ENCODE data around the gene TNKS1BP1.
"Not testable (repeated sequence)": the region's sequence is repeated elsewhere in the genome, so short reads cannot be mapped to it uniquely, and the experiment has no call there.

Gene TNKS1BP1

DNA sequence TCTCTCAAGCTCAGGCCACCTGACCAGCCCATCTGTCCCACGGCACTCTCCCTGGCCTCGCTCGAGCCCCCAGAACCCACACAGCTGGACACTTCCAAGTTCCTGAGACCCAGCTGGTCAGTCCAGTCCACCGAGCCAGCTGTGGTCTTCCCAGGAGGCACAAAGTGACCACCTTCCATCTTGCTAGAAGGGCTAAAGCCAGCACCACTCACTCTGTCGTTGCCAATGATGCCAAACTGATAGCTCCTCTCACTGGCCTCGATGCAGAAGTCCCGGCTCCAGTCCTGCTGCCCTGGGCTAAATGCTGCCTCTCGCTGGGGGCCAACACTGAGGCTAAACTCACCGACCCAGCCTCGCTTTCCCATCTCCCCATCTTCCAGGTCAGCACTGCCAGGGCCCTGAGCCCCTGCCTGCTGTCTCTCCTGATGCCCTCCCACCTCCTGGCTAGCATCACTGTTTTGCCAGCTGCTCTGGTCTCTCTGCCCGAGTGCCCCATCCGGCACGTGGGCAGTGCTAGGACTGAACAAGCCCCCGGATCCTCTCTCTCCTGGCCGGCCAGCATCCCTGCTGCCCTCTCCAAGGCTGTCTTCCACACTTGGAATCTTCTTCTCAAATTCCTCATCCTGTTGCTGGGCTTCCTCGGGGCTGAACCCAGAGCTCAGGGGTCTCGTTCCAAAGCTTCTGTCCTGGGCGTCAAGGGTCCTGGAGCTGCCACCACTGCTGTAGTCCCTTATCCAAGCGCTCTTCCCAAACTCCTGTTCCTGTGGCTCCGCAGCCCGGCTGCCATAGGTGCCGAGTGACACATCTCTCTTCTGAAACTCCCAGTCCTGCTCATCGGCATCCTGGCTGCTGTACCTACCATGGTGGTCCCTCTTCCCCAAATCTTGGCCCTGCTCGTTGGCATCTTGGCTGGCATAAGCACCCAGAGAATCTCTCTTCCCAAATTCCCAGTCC, 15.4 kb downstream of the TNKS1BP1 start:
- no peak for ATAC-seq

- ATAC-seq = no peak
Measured at GRCh38 chr11:57308426-57309060, 16.2 kb downstream of the TNKS1BP1 start.

DNA sequence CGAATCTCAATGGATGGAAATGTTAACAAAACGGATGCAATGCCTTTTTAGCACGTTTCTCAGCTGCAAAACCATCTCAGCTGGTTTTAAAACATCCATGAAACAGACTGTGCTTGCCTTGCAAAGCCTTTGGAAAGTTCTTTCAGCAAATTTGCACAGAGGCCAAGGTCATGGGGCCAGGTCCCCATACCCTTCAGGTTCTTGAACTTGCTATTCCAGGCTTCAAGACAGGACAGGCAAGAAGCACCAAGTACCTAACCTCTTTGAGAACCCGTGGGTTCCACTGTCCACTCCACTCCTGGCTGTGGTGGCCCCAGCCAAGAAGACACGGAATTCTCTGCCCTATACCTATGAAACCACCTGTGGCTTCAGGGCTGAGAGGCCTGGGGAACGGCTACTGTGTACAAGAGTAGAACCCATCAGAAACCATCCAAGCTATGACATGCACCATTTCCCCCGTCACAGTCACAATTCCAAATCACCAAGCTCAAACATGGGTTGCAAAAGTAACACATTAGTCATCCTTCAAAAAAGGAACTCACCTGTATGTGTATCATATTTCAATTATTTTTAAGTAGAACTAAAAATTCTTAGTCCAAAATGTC, 17.0 kb downstream of the TNKS1BP1 start:
- no peak for ATAC-seq

DNA sequence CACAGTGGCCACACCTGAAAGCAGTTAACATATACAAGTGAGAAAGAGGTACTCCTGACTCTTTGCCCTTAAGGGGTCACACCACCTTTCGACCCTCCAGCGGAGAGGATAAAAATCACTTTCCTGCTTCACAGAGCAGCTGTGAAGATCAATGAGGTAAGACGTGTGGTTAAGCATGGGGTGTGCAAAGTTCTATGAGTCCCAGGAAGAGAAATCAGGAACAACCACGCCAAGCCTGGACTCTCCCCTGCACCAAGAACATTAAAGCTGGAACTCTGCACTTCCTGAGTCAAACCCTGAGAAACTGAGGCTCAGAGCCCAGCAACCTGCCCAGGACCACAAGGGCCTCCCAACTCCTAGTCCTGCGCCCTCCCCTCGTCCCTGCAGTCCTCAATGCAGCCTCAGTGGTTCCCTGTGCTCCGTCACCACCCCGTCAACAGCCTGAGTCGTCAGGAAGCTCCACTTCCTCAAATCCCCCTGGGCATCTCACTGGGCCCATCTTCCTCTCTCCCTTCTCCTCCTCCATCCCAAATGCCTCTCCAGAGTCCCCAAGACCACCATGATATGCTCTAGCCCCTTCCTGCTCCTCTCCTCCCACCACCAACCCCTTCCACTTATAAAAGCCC, 17.7 kb downstream of the TNKS1BP1 start:
- ATAC-seq = no peak

DNA sequence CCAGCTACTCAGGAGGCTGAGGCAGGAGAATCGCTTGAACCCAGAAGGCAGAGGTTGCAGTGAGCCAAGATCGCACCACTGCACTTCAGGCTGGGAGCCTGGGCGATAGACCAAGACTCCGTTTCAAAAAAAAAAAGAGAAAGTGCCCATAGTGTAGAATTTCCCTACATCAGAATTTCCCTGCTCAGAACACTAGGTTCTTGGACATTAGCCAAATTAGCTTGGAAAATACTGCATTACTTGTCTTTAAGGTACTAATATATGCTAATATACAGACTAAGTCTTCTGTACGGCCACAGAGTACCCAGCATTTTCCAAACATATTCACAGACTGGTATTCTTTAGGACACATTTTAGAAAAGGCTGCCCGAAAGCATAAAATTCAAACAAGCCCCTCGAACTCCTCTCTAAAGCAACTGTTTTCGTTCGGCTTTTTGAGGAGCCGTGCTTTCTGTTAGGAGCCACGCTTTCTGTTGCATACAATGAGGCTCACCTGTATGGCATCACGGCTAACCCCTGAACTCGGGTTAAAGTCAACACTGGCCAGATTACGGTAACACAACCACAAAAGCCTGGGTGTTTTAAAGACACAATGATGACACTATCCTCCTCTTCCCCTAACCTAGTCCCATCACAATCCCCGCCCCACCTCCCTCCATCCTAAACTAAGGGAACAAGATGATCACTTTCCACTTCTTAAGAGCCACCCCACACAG, 18.4 kb downstream of the TNKS1BP1 start:
- ATAC-seq = no peak

GRCh38 chr11:57305523-57305922, 19.2 kb downstream of the TNKS1BP1 start:
- ATAC-seq = no peak

GRCh38 chr11:57303990-57304579, 20.7 kb downstream of the TNKS1BP1 start:
- no peak for ATAC-seq

- no peak for ATAC-seq
Measured at GRCh38 chr11:57303280-57303989, 21.3 kb downstream of the TNKS1BP1 start.

- ATAC-seq = no peak
Measured at GRCh38 chr11:57302489-57302888, 22.3 kb downstream of the TNKS1BP1 start.

DNA sequence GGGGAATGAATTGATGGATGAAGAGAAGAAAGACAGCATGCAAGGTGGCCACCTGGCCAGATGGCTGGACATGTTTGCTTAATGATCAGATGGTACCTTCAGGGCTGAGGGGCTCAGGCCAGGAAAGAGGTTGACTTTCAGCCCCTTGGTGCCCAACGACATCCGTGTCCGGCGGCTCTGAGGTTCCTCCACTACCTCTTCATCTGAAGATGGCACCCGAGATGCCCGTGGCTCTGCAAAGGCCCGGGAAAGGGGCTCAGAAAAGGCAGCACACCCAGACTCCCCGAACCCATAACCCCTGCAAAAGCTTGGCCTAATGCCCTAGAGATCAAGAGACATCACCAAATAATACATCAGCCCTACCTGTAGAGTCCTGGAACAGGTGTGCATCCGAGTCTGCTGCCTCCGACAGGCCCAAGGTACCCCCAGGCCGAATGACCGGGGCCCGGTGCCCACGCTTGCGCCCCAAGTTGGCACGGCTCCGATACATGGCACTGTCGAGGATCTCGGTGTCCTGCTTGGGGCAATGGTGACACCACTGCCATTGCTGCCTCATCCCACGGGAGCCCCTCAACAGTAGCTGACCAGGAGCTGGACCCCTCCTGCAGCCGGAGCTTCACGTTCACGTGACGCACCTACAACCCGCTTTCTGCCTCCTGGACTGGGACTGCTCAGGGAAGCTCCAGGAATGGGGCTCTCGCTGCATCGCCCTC, 22.9 kb downstream of the TNKS1BP1 start:
- ATAC-seq = no peak

- ATAC-seq = no peak
Measured at GRCh38 chr11:57300785-57301184, 24.0 kb downstream of the TNKS1BP1 start.

DNA sequence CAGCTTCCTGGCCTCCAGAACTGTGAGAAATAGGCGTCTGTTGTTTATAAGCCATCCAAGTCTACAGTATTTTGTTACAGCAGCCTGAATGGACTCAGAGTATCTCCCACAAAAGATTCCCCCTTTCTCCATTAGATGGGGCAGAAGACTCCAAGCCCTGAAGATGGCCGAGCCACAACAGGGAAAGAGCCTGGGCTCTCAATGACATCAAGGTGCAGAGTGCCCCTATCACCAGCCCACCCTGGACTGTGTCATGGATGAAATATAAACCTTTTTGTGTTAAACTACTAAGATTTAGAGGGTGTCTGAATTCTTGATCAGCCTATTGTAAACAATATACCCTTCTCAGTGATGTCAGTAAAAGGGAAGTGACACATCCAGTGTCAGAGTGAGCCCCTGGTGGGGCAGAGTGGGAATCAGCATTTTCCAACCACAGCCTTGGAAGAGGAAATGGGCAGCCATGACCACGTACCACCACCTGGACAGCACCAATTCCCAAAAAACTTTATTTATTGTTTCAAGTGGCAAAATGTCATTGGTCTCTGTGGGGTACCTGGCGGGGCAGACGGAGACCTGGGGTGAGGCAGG, 25.5 kb downstream of the TNKS1BP1 start:
- no peak for ATAC-seq

DNA sequence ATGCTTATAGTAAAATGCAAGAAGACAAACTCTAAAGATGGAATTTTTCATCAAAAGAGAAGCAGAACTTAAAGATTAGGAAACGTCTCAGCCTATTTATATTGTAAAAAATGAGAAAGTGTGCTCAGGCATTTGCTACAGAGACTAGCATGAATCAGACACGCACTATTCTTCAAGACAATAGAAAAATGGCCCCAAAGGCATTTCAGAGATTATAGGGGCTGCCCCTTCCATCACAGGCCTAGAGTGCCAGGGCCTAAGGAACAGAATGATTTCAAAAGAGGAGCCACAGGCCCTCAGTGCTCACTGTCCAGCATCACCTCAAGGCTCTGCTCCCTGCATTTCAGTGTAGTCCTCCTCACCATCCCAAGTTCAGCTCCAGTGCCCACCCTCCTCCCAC, 27.5 kb downstream of the TNKS1BP1 start:
- ATAC-seq = no peak

GRCh38 chr11:57296205-57296604, 28.5 kb downstream of the TNKS1BP1 start:
- not testable (repeated sequence) for ATAC-seq

DNA sequence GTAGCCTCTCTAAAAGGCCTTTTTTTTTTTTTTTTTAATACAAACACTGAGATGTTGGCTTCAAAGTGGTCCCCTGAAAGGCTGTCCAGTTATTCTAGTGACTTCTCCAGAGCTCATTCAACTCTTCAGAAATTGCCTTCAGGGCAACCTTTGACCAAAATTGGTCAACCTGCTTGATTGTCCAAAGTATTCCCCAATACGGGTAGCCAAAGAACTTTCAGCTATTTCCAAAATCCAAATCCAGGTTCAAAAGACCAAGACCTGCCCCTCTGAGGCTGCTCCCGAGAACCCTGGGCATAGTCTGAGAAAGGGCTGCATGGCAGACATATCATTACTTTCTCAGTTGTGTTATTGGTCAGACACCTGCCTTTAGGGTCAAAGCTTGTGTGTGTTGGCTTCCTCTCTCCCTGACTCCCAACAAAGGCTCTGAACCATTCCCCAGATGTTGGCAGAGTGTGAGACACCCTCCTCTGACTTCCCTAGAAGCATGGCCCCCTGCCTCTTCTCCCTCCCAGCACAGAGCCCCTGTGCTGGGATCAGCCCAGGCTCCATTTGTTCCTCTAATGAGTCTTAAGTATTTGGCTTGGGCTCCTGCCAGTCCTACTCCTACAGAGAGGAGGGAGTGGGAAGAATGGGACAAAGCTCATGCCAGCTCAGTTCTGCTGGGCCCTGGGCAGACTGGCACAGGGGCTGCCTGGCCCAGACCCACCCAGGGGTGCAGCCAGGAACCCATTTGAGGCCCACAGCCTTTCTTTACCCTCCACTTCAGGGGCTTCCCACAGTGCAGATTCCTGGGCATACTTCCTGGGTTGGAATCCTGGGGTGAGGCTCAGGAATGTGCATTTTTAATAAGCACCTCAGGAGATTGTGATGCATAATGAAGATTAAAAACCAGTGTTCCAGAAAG, 30.3 kb downstream of the TNKS1BP1 start:
- no peak for ATAC-seq

- ATAC-seq = no peak
Measured at GRCh38 chr11:57290288-57290687, 34.5 kb downstream of the TNKS1BP1 start.

DNA sequence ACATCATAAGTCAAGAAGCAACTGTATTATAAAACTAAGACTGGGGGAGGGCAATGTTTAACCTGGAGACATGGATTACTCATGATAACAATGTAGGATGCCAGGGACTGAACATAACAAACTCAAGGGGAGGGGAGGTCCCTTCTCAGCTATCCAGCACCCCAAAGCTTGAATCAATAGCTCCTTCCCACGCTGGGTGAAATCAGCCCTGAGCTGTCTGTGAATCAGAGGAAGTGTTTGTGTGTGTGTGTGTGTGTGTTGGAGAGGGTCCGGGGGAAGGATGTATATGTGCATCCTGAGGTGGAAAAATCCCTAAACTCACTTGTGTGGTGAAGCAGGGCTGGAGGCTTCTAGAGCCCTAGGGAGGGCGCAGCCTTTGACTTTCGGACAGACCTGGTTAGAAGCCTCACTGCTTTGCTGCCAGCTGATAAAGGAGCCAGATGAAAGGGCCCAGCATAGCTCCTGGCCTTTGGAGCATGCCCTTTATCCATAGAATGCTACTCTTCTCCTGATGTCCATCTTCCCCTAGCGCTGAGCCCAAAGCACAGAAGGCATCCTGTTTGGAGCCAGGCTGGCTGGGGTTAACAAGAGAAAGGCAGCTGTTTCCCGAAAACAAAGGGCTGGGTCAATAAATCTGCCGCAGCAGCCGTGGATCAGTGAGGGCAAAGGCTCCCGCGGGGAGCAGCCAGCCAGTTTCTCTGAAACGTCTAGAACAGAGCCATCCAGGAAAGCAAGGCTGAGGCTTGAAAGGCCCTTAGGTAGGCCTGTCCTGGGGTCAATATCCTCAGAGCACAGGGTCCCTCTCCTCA, 35.8 kb downstream of the TNKS1BP1 start:
- no peak for ATAC-seq

DNA sequence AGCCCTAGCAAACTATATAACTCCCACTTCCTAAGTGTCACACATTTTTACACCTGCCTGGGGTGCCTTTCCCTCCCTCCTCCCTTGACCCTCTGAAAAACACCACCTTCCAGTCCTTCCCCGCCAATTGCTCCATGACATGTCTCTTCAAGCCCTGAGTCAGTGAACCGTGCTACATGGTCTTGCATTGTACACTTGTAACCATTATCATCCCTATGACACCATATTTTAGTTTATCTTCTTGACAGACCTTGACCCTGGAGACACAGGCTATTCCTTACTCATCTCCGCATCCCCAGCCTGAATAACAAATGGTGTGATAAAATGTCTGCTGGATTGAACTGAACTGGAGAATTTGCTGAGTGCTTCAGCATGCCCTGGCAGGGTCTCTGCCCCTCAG, 36.9 kb downstream of the TNKS1BP1 start:
- no peak for ATAC-seq

All from activated CD4-positive, CD25-positive, alpha-beta regulatory T cell treated with anti-CD3 and anti-CD28 coated beads, Interleukin-2, amount 50 U/mL, for 24 hours (primary cell).